GM21717 (cell line): ENCODE data around the gene UBE2E1.
"Not testable (repeated sequence)": the region's sequence is repeated elsewhere in the genome, so short reads cannot be mapped to it uniquely, and the experiment has no call there.

ENCODE experiments used
- ATAC-seq: cut with Tn5 transposase; IDR thresholded peaks from one replicate; pipeline ENCODE4 v1.9.1; 2021; ENCODE audit warnings: mild to moderate bottlenecking, moderate library complexity; ENCODE audit not compliant: unreplicated experiment

Gene UBE2E1

DNA sequence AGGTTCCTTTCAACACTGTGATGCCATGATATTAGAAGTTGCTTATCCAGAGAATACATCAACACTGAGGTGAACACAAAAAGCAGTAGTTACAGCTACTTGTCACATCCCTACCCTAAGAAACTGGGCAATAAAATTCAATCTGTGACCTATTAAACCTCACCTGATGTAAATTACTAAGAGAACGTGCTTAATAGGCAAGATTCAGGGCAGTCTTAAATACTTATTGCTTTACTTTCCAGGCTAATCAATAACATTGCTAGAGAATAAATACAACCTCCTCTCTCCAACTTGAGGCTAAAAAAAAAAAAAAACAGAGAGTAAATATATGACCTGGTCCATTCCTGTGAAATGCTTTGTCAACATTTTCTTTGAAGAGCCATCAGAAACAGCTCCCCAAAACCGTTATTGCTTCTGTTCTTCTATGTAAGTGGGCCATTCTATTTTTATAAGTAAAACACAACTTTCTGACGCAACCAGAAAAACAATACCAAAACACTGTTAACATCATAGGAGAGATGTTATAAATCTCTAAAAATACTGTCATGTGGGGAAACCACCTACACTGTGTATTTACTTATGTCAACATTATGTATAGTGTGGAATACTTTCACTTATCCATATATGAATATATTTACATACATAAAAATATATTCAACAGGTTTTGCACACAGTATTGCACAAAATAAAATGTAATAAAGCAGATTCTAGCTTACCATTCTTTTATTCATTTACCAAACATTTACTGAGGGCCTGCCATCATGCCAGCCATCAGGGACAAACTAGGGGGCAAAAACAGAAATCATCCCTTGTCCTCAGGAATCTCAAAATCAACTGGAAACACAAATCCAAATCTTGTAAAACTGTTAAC, 108.4 kb downstream of the UBE2E1 start:
- ATAC-seq: no peak

DNA sequence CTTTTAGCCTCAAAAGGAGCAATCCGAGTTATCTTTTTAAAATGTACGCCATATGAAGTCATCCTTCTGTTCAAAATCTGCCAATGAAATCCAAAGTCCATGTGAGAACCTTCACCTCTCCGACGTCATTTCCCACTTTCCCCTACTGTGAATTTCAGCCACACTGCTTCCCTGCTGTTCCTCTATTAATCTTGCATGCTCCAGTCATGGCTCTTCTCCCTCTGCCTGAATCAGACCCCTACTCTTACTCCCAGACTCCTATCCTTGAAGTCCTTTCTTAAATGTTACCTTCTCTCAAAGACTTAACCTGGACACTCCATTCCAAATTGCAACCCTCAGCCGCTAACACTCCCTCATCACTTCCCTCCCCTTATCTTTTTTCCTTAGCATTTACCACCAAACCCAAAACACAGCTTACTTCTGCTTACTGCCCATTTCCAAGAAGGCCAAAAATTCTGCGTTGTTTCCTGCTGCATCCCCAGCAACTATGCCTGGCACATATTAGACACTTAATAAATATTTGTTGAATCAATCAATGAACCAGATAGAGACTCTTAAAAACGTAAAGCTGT, 109.9 kb downstream of the UBE2E1 start:
- no peak for ATAC-seq

DNA sequence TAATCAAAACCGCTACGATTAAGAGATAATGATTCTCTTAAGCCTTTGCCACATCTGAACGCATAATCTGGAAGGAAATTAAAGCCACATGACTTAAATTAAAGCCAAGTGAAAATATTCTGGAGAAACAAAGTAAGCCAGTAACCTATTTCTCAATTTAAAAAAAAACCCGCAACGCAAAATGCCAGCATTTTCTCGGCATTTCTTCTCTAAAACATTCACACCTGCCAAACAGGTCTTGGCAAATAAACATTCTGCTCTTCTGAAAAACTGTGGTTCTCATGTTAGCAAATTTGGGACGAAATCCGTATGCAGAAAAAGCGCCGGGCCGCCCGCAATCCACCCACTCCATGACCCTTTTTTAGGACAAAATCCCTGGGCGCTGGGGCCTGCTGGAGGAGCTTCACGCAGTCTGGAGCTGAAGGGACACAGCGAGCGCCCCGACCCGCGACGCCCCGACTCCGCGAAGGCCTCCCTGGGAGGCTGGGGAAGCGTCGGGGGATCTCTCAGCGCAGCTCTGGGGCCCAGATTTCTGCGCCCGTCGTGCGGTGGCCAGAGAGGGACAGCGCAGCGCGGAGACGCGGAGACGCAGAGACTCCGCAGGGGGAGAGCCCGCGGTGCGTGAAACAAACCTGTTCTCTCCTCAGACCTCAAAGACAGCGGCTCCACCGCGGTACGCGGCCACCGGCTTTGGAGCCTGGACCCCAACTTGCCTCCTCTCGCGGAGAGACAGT, 110.6 kb downstream of the UBE2E1 start:
- peak; percentile 41 for ATAC-seq

DNA sequence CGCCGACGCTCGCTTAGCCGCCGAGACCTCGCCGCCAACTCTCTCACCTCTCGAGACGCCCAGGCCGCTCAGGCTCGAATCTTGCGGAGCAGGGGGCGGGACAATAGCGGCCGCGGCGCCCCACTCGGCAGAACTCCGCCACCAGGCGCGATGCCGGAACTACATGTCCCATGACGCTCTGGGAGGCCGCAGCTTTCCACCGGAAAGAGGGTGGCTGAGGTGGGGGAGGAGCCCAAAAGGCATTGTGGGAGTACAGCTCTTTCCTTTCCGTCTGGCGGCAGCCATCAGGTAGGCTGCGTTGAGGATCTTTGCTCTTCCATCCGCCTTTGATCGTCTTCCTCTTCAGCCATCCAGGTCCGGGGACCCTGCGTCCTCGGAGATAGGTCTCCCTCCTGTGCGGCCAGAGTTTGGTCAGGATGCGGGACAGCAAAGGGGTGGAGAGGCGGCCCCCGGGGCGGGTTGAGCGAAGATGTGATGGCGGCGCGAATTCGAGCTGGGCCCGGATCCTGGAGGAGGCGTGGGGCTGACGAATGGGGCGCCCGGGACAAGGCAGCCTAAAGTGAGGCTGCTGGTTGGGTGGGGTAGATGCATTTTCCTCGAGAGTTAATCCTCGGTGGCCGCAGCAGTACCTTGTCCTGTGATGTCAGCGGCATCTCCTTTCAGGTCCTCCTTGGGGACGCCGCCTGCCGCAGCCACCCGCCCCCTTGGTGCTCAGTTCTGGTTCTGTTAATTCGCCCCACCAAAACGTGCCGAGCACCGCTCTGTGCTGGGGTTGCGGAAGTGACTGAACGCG, 111.3 kb downstream of the UBE2E1 start, which contains the start of the genes NKIRAS1 and RPL15:
NKIRAS1 (minus strand) TSS at position 105 of the 793 bp plus-strand sequence. CDS start 6,086 bp downstream, outside the sequence.
RPL15 (plus strand) TSS at position 247 of the 793 bp plus-strand sequence. CDS start 728 bp downstream, outside the sequence.
- ATAC-seq: peak; percentile 96

- ATAC-seq: not testable (repeated sequence)
Observed at GRCh38 chr3:23917679-23918303, 112.0 kb downstream of the UBE2E1 start.

DNA sequence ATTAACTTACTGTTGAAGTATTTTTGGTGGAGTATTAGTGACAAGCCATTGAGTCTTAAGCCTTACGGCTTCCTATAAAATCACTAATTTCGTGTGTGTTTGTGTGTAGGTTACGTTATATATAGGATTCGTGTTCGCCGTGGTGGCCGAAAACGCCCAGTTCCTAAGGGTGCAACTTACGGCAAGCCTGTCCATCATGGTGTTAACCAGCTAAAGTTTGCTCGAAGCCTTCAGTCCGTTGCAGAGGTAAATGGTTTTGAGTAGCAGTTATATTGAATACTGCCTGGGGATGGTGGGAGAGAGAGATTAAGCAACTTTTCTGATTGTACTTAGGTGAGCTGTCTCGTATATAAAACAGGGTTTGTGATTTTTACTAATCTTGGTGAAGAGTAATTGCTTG, 112.6 kb downstream of the UBE2E1 start:
- not testable (repeated sequence) for ATAC-seq

- no peak for ATAC-seq
Observed at GRCh38 chr3:23919628-23920027, 113.9 kb downstream of the UBE2E1 start.

GRCh38 chr3:23920151-23920655, 114.4 kb downstream of the UBE2E1 start:
- no peak for ATAC-seq

DNA sequence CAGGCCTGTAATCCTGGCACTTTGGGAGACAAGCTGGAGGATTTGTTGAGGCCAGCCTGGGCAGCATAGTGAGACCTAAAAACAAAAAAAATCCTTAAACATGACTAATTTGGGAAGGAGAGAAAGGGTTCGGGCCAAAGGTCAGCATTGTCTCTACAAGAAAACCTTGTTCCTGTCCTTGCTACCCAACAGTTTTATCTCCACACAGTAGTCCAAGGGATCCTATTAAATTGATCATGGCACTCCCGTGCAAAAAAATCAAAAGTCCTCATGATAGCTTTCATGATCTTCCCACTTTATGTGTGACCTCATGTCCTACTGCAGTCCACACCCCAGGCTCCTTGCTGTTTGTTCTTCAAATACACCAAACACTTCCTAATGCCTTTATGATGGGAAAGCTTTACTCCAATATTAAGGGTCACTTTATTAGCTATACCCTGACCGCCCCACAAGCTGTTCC, 115.3 kb downstream of the UBE2E1 start:
- ATAC-seq: no peak

GRCh38 chr3:23923786-23924185, 118.0 kb downstream of the UBE2E1 start:
- no peak for ATAC-seq

DNA sequence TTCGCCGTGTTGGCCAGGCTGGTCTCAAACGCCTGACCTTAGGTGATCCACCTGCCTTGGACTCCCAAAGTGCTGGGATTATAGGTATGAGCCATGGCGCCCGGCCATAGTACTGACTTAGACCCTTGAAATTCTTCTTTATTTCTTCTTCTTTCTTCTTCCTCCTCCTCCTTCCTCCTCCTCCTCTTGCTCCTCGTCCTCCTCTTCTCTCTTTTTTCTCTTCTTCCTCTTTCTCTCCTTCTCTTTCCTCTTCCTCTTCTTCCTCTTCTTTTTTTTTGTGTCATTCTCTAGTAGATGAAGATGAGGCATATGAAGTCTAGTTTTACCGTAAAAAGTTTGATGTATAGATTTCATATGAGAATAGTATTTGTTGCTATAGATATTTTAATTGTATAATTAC, 120.5 kb downstream of the UBE2E1 start:
- no peak for ATAC-seq

DNA sequence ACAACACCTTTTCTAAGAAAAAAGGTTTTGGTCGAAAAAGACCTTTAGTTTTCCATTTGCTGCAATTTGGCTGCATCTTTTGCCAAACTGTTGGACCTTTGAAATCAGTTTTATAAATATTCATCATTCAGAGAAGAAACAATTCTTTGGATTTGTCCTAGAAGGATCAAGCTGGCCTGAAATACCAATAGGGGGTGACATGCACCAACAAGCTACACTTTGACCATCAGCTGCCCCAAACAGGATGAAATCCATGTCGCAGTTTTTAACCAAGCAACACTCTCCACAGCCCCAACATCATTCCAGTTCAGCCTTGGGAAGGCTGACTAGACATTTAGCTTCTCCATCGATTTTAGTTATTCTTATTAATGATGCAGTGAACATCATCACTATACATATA, 121.0 kb downstream of the UBE2E1 start:
- no peak for ATAC-seq

DNA sequence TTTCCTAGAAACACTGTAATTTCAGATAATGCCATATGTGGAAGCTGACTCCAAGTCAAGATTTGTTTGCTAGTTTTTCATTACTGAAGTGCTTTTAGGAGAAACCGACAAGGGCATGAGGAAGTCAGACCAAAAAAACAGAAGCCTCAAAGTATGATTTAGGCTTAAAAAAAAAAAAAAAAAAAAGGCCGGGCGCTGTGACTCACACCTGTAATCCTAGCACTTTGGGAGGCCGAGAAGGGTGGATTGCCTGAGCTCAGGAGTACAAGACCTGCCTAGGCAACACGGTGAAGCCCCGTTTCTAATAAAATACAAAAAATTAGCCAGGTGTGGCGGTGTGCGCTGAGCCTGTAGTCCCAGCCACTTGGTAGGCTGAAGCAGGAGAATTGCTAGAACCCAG, 122.8 kb downstream of the UBE2E1 start:
- ATAC-seq: no peak

DNA sequence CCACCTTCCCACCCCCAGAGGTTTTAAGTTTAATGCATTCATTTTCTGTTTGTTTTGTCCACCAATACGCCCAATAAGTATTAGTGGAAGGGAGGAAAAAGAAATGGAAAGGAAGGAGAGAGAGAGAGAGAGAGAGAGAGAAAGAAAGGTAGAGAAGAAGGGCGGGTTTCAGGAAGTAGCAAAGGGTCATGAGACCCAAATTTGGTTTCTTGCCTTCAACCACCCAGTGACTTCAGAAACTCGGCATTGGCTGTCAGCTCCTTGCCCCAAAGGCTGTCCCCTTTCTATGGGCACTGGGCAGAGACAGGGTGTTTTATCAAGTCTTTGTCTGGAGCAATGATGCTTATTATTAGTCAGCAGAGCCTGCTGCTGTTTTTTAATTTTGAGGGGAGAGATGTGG, 125.8 kb downstream of the UBE2E1 start:
- ATAC-seq: no peak

DNA sequence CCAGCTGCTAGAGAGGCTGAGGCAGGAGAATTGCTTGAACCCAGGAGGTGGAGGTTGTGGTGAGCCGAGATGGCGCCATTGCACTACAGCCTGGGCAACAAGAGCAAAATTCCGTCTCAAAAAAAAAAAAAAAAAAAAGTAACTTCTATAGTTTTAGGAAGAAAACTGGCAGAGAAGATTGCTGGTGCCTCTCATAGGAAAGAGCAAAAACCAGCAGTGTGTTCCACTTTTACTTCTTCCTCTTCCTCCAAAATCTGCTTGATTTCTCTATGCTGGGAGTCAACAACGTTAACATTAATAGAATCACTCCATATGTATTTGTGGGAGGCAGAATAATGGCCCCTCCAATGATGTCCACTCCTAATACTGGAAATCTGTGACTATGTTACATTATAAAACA, 126.8 kb downstream of the UBE2E1 start:
- no peak for ATAC-seq

- no peak for ATAC-seq
Observed at GRCh38 chr3:23934253-23934652, 128.5 kb downstream of the UBE2E1 start.

- ATAC-seq: no peak
Observed at GRCh38 chr3:23937296-23937695, 131.5 kb downstream of the UBE2E1 start.

- no peak for ATAC-seq
Observed at GRCh38 chr3:23938688-23939087, 132.9 kb downstream of the UBE2E1 start.

- no peak for ATAC-seq
Observed at GRCh38 chr3:23940775-23941174, 135.0 kb downstream of the UBE2E1 start.
